ENCODE measurements around the gene SHLD1. TPM values are rescaled to one million over a fixed set of nuclear protein-coding genes. Genes with fewer than 3 reads are reported as not detected.

The SHLD1 gene
- total and polyA plus RNA-seq, 2 experiments from 2014 or later, result 1.4 to 15.0 TPM

GRCh38 chr20:5734602-5735001 lies 15.6 kb upstream of the SHLD1 start:
- no peaks in the 10 kb centered on the region for H3K36me3 ChIP-seq (ENCODE audit: insufficient read depth)
- no peaks in the 10 kb centered on the region for H3F3A ChIP-seq (replicated peaks; ENCODE audit: low read depth)
- ATAC-seq (no peak), DNase-seq (ENCODE audit: low spot score) (no peak)
- Mint-ChIP-seq H3K9me3 (no peaks in the 10 kb centered on the region), H3K27ac (no peak overlapping the region), H3K4me1 (peaks cover 7% of the 10 kb centered on the region; the same call in 2 of the 3 replicates), H3K4me3 (no peak overlapping the region), H3K27me3 (ENCODE audit: insufficient read depth, low read depth, poor library complexity) (peaks cover 1% of the 10 kb centered on the region), H3K36me3 (ENCODE audit: low read depth) (no peaks in the 10 kb centered on the region)
- H3K9me2 ChIP-seq (ENCODE audit: insufficient read depth), result no peaks in the 10 kb centered on the region
- H2AFZ ChIP-seq, result no peak overlapping the region
- no peak overlapping the region for H3K4me2 ChIP-seq
- H3K27me3 ChIP-seq (ENCODE audit: insufficient read depth), result no peaks in the 10 kb centered on the region
- H3K79me2 ChIP-seq (replicated peaks; ENCODE audit: insufficient read depth), result no peaks in the 10 kb centered on the region
- H3K27ac ChIP-seq (ENCODE audit: low read depth), result no peak overlapping the region
- TF ChIP-seq POLR2AphosphoS5 (IDR thresholded peaks at IDR 0.05; ENCODE audit: low read depth) (no peak), CTCF (conservative IDR thresholded peaks at IDR 0.05; ENCODE audit: low read depth in 2 of 2) (no peak)
- no peak overlapping the region for H3K4me3 ChIP-seq
- H3K4me1 ChIP-seq (ENCODE audit: insufficient read depth), result no peaks in the 10 kb centered on the region
- H4K20me1 ChIP-seq (replicated peaks; ENCODE audit: insufficient read depth), result no peaks in the 10 kb centered on the region

- no peak overlapping the region for H3K27ac Mint-ChIP-seq
- Histone ChIP-seq H3K27me3 (ENCODE audit: insufficient read depth) (no peaks in the 10 kb centered on the region), H3K27ac (ENCODE audit: low read depth) (no peak overlapping the region), H4K20me1 (replicated peaks; ENCODE audit: insufficient read depth) (no peaks in the 10 kb centered on the region), H3K4me3 (no peak overlapping the region), H3K79me2 (replicated peaks; ENCODE audit: insufficient read depth) (no peaks in the 10 kb centered on the region), H3K4me1 (ENCODE audit: insufficient read depth) (no peaks in the 10 kb centered on the region), H3F3A (replicated peaks; ENCODE audit: low read depth) (no peaks in the 10 kb centered on the region), H3K4me2 (no peak overlapping the region), H2AFZ (peak overlapping the region; percentile 66; the same call in 1 of the 2 replicates), H3K36me3 (ENCODE audit: insufficient read depth) (no peaks in the 10 kb centered on the region), H3K9me2 (ENCODE audit: insufficient read depth) (no peaks in the 10 kb centered on the region)
- no peaks in the 10 kb centered on the region for H3K9me3 Mint-ChIP-seq
- H3K27me3 Mint-ChIP-seq (ENCODE audit: insufficient read depth, low read depth, poor library complexity), result peaks cover 1% of the 10 kb centered on the region
- no peak for DNase-seq (ENCODE audit: low spot score)
- no peak for ATAC-seq
- H3K36me3 Mint-ChIP-seq (ENCODE audit: low read depth), result no peaks in the 10 kb centered on the region
- peaks cover 7% of the 10 kb centered on the region; the same call in 2 of the 3 replicates for H3K4me1 Mint-ChIP-seq
- no peak overlapping the region for H3K4me3 Mint-ChIP-seq
- no peak for TF ChIP-seq REST (IDR thresholded peaks at IDR 0.05; ENCODE audit: unreplicated experiment)
- TF ChIP-seq EZH2phosphoT487 (IDR thresholded peaks at IDR 0.05; ENCODE audit: unreplicated experiment), result no peak
- no peak for TF ChIP-seq POLR2AphosphoS5 (IDR thresholded peaks at IDR 0.05; ENCODE audit: low read depth)
- TF ChIP-seq ZNF462 (CRISPR knock-in tag; IDR thresholded peaks at IDR 0.05), result no peak
- no peak for TF ChIP-seq NANOG (IDR thresholded peaks at IDR 0.05; ENCODE audit: borderline replicate concordance)
- no peak for TF ChIP-seq ETS1 (IDR thresholded peaks at IDR 0.05)
- no peak for TF ChIP-seq ZNF114 (CRISPR knock-in tag; IDR thresholded peaks at IDR 0.05)
Observed at GRCh38 chr20:5735845-5736510, 14.2 kb upstream of the SHLD1 start.
